HUDEP-2 (cell line): ENCODE results near the gene FBXL2.
A peak's percentile ranks its signal among the peaks of the same experiment; 100 is the strongest.
"Not testable (repeated sequence)": the region's sequence is repeated elsewhere in the genome, so short reads cannot be mapped to it uniquely, and the experiment has no call there.

Experiments used
- DNase-seq, 76 experiments: peaks; one replicate each; lab custom pipeline; 2025; ENCODE audit not compliant: unreplicated experiment in 76 of 76; lab: John Stamatoyannopoulos, UW

Gene FBXL2

DNA sequence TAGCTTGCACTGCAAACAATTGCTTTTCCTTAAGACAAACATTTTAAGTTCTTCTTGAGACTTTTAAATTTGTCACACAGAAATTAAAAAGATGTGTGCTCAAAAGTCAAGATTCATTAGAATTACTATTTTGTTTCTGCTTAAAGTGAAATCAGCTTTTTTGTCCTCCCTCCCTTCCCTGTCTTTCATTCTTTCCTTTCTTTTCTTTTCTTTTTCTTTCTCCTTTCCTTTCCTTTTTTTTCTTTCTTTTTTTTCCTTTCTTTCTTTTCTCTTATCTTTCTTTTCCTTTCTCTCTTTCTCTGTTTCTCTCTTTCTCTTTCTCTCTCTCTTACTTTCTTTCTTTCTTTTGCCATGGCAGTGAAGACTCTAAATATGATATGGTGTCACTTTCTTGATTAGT lies 37.8 kb downstream of the FBXL2 start:
- DNase-seq: no peak

DNA sequence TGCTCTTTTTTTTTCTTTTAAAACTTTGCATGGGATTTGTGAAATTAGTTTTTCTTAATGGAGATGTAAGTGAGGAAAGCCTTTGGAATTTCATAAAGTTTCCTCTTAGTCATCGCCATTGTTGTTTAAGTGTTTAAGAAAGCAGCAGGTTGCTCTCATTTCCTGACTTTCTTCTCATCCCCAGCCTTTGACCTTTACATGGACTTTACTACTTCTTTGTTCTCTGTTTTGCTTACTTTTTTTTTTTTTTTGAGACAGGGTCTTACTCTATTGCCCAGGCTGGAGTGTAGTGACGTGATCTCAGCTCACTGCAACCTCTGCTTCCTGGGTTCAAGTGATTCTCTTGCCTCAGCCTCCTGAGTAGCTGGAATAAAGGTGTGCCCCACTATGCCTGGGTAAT lies 38.6 kb downstream of the FBXL2 start:
- DNase-seq: no peak

DNA sequence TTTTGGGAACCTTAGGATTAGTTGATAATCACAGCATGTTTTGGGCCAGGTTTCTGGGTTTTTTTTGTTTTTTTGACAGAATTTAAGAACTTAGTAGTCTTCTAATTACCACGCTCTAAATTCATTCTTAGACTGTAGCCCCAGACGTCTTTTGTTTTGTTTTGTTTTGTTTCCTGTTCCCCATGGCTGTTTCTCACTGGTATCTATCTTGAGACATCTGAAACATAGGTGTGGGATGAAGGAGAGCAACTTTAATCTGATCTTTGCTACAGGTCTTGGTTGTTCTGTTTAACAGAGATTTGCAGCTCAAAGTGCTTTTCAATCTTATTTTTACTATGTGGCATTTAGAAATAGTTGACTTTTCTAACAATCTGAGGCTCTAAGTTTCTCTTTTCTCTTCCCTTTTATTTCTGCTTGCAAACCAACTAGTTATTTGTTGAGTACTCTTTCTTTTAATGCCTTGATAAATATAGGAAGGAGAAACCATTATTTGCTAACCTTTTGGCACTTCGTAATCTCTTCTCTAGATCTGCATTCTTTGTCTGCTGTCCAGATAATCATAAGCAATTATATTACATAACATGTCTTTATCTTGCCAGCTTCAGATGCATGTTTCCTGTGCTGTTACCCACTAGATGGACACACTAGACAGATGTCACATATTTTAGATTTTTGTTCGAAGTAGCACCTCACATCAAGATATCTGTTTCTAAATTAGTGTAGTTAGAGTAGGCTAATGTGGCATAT lies 40.9 kb downstream of the FBXL2 start:
- DNase-seq: no peak

DNA sequence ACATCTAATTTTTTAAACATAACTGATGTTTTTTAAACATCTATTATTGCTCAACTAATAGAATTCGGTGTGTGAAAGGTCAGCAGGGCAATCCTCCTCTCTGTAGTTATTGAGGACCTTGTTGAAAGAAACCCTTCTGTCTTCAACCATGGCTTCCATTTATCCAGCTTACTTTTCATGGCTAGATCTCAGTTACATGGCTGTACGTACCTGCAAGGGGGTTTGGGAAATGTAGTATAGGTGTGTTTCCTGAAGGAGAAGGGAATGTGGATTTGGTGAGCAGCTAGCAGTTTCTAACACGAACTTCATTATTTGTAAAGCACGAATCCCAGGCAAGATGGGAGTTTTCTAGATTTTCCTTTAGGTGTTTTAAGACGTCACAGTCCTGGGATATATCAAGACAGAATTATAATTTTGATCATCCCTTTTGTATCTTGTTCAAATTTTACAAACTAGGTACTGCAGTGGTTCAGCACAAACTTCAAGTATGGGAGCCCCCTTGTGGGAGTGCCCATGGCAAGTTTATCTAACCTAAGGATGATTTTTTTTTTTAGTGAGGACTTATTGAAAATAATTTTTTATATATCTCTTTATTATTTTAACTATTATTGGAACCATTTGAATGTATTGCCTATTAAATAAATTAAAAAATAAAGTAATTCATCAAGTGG lies 41.6 kb downstream of the FBXL2 start:
- DNase-seq: no peak

DNA sequence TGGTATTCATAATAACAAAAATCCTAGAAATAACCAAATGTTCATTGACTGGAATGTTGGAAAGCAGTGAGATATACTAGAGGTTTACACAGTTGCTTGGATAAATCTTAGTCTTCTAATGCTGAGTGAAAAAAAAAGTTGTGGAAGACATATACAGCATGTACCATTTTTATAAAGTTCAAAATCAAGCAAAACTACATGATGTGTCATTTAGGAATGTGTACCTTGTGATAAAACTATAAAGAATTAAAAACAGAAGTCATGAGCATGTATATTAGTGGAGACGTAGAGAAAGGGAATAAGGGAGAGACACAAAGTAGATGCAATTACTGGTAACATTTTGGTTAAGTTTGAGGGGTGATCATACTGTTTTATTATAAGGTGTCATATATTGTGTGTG lies 45.2 kb downstream of the FBXL2 start:
- DNase-seq: no peak

DNA sequence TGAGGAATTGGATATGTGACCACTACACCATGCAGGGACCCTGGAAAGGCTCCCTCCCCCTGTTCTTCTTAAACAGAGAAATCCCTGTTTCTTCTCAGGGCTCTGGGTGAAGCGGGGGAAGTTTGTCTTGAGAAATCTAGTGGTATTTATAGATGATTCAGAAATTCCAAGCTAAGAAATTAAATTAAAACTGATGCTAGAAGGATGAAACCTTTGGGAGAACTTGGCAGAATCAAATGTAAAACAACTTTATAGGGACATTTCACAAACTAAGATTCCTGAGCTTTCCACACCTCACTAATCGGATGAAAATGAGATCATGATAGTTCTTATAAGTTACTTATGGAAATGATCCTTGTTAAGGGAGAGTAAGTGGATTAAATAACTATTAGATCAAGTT lies 54.2 kb downstream of the FBXL2 start:
- DNase-seq: no peak

DNA sequence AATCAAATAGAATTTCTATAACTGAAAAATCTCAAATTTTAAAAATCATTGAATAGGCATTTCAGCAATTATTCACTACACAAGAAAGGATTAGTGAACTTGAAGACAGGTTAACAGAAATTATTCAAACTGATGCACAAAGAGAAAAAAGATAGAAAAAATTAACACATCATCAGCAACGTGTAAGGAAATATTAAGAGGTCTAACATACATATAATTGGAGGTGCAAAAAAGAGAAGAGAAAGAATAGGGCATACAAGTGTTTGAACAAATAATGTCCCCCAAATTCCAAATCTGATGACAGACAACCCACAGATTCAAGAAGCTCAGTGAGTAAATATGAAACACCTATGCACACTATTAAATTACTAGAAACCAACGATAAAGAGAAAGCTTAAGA lies 57.1 kb downstream of the FBXL2 start:
- DNase-seq: no peak

DNA sequence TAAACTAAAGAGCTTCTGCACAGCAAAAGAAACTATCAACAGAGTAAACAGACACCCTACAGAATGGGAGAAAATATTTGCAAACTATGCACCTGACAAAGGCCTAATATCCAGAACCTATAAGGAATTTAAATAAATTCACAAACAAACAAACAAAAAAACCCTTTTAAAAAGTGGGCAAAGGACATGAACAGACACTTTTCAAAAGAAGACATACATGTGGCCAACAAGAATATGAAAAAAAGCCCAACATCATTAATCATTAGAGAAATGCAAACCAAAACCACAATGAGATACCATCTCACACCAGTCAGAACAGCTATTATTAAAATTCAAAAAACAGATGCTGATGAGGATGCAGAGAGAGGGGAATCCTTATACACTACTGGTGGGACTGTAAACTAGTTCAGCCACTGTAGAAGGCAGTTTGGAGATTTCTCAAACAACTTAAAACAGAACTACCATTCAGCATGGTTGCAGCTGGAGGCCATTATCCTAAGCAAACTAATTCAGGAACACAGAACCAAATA lies 61.8 kb downstream of the FBXL2 start:
- not testable (repeated sequence) for DNase-seq

DNA sequence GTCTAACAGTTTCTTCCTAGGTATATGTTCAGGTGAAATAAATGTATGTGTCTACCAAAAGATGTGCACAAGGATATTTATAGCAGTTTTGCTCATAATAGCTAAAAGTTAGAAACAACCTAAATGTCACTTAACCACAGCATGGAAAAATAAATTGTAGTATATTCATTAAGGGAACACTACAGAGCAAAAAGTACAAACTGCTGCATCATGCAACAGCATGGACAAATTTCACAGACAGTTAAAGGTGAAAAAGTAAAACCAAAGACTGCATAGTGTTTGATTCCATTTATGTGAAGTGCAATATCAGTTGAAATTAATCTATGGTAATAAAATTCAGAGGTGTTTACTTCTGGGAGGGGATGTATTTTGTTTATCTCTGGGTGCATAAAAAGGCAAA lies 62.5 kb downstream of the FBXL2 start:
- no peak for DNase-seq

DNA sequence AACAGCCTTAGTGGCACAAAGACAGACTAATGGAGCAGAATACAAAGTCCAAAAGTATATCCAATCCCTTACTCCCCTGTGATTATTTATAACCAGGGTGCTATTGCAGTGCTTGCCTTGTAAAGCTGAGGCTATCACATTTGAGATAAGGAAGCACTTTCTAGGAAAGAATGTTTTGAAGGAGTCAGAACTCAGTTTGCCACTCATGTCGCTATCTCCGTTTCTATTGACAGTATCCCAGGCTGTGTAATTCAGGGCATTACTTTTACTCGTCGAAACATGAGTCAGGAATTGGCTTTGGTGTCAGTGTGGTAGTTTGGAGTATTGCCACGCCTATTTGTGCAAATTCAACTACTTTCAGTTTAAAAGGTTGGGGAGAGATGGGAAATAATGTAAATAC lies 78.4 kb downstream of the FBXL2 start:
- no peak for DNase-seq

DNA sequence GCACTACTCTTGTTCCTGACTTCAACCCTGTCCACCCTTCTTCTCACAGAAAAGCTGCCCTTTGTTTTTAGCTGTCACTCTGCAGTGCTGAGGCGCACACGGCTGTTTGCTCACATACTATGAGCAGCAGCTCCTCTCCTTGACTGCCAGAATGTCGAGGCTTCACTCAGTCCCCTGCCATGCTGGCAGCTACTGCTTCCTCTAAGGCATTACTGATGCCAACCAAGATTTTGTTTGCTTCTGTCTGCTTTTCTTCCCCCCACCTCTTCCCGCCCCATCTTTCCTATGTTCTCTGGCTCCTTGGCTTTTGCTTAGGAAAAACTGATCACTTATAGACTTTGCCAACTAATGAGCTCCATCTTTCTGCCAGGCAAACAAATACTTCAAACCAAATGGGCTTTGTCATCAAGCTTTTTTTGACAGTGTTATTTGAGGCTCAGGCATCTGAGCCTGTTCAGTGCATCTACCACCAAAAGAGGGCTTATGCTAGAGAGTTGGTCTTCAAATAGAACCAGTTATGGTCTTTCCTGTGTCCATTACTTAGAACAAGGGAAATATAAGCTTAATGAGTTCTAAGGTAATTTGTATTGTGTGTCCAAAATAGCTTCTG lies 81.0 kb downstream of the FBXL2 start:
- no peak for DNase-seq

DNA sequence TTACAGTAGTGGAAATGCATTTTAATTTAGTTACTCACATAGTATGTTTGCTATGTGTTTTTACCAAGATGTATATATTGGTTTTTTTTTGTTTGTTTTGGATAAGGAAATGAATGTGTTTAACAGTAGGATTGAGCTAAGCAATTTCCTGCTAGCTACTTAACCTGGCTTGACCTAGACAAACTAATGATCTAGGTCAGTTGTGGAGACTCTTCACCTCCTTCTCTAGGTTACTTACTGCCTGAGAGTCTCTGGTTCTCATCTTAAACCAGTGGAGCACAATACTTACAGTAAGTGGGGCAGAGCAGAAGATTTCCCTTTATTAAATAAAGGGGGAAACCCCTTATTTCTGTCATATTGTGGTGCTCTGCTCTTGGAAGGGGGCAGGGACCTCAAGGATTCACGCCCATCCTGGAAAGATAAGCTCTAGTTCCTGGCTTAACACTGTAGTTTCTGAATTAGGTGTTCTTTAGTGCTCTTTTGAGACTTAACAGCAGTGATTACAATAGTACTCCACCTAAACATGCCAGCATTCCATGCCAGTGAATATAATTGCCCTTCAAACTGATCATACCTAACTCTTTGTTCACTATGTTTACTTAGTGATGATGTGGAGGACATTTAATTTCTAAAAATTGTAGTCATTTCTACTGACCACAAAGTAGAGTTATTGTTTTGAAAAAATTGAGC lies 83.0 kb downstream of the FBXL2 start:
- no peak for DNase-seq

DNA sequence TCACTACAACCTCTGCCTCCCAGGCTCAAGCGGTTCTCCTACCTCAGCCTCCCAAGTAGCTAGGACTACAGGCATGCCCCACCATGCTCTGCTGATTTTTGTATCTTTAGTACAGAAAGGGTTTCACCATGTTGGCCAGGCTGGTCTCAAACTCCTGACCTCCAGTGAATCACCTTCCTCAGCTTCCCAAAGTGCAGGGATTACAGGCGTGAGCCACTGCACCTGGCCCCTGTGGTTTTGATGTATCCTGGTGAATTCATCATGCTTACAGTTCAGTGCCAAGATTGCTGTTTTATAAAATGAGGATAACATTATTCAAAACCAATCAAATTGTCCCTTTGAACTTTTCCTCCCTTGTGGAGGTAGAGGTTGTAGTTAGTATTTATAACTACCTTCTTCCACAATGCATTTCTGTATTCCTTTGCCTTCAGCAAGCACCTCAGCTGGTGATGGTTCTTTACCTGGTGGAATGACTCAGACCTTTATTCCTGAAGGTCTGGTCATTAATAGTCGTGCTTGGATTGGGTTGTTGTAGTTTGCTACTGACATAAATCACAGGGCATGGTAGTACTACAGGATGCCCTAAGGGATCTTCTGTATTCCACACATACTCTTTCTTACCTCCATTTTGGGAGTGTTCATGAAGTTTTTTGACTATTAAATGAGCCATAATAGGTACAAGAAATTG lies 86.0 kb downstream of the FBXL2 start:
- DNase-seq: no peak

DNA sequence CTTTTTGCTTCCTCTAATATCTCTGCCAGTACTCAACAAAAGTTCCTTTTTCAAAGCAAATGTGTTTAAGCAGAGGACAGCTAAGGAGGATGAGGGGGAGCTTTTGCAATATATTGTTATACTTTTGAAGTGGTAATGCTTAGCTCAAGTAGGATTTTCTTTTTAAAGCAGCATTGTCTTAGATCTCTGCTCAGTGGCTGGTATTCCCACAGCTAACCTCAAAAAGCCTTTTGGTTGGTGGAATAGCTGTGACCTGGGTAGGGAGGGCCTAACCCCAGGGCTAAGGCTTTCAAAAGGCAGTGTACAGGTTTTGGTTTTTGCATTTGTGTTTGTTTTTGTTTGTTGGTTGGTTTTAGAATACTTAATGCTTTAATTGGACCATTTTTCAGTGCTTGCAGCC lies 86.8 kb downstream of the FBXL2 start:
- no peak for DNase-seq

DNA sequence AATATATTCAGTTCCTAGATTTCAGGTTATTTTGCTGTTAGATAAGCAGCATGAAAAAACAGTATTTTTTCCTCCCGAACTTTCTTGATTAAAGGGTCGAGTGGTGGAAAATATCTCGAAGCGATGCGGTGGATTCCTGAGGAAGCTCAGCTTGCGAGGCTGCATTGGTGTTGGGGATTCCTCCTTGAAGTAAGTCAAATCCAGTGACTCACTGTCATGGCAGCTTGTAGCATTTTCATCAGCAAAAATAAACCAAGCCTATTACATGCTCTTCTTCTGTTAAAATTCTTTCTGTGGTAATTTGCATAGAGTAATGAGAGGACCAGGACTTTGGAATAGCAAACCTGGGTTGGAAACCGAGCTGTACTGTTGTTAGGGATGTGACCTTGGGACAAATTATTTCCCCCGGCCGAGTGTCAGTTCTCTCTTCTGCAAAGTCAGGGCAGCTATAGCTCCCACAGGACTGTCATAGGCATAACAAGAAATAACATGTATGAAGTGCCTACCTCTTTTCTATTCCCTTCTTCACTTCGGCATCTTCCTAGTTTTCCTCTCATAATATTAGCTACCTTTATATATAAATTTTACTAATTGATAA lies 87.4 kb downstream of the FBXL2 start:
- DNase-seq: no peak

DNA sequence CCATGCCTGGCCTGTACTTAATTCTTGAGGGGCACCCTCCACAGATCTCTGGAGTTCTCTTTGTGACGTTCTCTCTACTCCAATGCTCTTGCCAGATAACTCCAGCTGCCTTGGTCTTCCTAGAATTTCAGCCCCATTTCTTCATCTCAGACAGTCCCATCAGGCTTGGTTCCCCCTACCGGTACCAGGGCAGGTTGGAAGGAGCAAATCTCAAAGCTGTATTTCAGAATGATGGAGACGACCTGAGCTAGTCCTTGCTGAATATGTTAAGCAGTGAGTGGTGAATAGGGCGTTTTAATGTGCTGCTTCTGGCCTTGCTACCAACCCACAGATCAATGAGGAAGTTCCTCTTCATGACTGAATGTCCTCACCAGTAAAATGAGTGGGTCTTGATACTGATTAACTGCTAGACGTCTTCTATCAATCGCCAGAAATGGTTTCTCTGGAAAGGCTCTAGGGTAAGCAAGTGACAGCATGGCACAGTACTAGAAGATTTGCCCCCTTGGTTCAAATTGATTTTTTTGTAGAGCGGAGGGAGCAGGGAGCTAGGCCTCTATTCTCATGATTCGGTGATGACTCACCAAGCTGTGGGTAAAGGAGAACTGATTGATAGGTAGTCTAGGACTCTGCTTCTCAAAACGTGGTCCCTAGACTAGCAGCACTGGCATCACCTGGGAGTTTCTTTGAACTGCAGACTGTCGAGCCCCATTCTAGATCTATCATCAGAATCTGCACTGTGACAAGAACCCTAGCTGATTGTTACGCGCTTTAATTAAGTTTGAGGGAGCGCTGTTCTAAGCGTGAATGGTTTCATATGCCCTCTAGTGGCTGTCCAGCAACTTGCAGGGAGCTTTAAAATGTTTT lies 95.2 kb downstream of the FBXL2 start:
- DNase-seq: peak in 20 of 76 experiments; percentile 2 to 42 (median 18)

DNA sequence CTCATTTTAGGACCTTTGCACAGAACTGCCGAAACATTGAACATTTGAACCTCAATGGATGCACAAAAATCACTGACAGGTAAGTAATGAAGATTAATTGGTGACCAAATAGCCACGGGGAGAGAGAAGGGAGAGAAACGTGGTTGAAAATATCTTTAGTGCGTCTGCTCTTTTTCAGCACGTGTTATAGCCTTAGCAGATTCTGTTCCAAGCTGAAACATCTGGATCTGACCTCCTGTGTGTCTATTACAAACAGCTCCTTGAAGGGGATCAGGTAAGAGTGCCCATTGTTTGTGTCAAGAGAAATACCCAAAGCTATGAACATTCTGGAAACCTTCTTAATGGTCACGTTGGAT lies 95.8 kb downstream of the FBXL2 start:
- no peak for DNase-seq

DNA sequence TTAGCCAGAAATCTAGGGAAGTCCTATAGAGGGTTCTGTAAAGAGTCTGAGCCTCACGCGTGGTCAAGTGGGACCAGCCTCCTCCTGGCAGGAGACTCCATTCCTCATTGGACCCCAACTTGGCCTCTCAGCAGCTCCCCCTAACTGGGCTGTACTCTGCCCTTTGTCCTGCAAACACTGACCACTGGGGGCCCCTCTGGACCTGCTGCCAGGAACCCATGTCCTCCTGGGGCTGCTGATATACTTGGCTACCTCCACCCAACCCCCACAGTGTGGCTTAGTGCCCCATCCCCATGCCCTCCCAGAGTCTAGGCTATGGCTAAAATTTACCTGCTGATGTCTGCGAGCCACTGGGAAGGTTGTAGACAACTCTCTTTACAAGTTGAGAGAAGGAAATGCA lies 100.2 kb downstream of the FBXL2 start:
- no peak for DNase-seq

DNA sequence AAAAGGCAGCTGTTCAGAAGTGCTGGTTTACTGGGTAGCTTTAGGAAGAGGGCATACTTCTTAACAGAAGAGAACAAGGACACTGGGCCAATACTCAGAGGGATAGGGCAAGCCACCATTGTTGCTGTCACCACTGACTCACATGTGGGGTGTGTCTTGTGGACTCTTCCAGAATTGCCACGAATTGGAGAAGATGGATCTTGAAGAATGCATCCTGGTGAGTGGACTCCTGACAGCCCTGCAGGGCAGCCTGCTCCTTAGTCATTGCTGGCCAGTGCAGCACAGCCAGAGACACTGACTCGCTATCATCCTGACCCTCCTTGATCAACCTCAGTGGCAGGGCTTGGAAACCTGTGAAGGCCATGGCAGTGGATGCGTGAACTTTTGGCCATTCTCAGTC lies 100.7 kb downstream of the FBXL2 start:
- DNase-seq: no peak

DNA sequence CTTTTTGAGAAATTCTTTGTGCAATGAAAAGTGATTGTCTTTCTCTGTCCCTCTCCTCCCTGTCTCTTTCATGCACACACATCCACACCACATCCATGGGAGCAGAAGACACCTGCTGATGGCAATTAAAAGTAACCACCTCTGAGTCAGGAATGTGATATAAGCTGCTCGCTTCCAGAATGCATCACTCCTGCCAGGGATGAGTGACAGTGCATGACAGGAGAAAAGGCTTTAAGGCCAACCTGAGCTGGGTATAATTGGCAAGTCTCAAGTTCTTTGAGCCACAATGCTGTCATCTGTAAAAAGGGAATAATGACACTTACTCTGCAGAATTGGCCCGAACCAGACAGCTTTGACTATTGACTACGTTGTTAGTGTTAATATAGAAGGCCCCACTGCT lies 103.4 kb downstream of the FBXL2 start:
- DNase-seq: no peak
